ENCODE results near the gene DOCK2.

- no peak for TF ChIP-seq RCOR1 (IDR thresholded peaks at IDR 0.05; ENCODE audit: low read length)
- TF ChIP-seq TAF1 (IDR thresholded peaks at IDR 0.05; ENCODE audit: borderline replicate concordance, low read depth, low read length): no peak
- no peak for TF ChIP-seq GATA2 (CRISPR knock-in tag; IDR thresholded peaks at IDR 0.05)
- TF ChIP-seq, protein P1, sequence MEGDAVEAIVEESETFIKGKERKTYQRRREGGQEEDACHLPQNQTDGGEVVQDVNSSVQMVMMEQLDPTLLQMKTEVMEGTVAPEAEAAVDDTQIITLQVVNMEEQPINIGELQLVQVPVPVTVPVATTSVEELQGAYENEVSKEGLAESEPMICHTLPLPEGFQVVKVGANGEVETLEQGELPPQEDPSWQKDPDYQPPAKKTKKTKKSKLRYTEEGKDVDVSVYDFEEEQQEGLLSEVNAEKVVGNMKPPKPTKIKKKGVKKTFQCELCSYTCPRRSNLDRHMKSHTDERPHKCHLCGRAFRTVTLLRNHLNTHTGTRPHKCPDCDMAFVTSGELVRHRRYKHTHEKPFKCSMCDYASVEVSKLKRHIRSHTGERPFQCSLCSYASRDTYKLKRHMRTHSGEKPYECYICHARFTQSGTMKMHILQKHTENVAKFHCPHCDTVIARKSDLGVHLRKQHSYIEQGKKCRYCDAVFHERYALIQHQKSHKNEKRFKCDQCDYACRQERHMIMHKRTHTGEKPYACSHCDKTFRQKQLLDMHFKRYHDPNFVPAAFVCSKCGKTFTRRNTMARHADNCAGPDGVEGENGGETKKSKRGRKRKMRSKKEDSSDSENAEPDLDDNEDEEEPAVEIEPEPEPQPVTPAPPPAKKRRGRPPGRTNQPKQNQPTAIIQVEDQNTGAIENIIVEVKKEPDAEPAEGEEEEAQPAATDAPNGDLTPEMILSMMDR (IDR thresholded peaks at IDR 0.05): no peak
- no peak for TF ChIP-seq EP300 (IDR thresholded peaks at IDR 0.05; ENCODE audit: borderline replicate concordance in 1 of 2, low read depth in 1 of 2, low read length in 1 of 2)
Measured at GRCh38 chr5:169723103-169723831, 86.2 kb downstream of the DOCK2 start.

Data from SK-N-SH (cell line).